ENCODE results near the gene PABPC1L.

Gene PABPC1L

GRCh38 chr20:44966030-44966961 is 56.4 kb downstream of the PABPC1L start, which contains the start of gene STK4:
TSS of gene STK4 (plus strand) at chr20:44966512. CDS start at chr20:44966569, 57 bp downstream.
- DNase-seq (ENCODE audit: low spot score) = peak; percentile 78

GRCh38 chr20:44967207-44967807 is 57.4 kb downstream of the PABPC1L start:
- no peak for DNase-seq (ENCODE audit: low spot score)

- DNase-seq (ENCODE audit: low spot score) = no peak
Observed at GRCh38 chr20:44969300-44969894, 59.5 kb downstream of the PABPC1L start.

- no peak for DNase-seq (ENCODE audit: low spot score)
Observed at GRCh38 chr20:44970243-44970757, 60.4 kb downstream of the PABPC1L start.

- DNase-seq (ENCODE audit: low spot score) = no peak
Observed at GRCh38 chr20:44973053-44973452, 63.2 kb downstream of the PABPC1L start.

- no peak for DNase-seq (ENCODE audit: low spot score)
Observed at GRCh38 chr20:44976698-44977097, 66.8 kb downstream of the PABPC1L start.

GRCh38 chr20:44979090-44979621 is 69.3 kb downstream of the PABPC1L start:
- no peak for DNase-seq (ENCODE audit: low spot score)

- no peak for DNase-seq (ENCODE audit: low spot score)
Observed at GRCh38 chr20:44981736-44982406, 72.0 kb downstream of the PABPC1L start.

- DNase-seq (ENCODE audit: low spot score) = no peak
Observed at GRCh38 chr20:44983093-44983674, 73.3 kb downstream of the PABPC1L start.

GRCh38 chr20:44988631-44989171 is 78.8 kb downstream of the PABPC1L start:
- DNase-seq (ENCODE audit: low spot score) = no peak
